ENCODE data around the gene SQSTM1. TPM values are rescaled to one million over a fixed set of nuclear protein-coding genes. Genes with fewer than 3 reads are reported as not detected.

Gene SQSTM1
- total RNA-seq, 1 experiment from 2014 or later, result 78.5 TPM

GRCh38 chr5:179824745-179825112 lies 4.0 kb downstream of the SQSTM1 start (continued):
- TF ChIP-seq NFYB (CRISPR knock-in tag; conservative IDR thresholded peaks at IDR 0.05; ENCODE audit: low read depth), result no peak
- no peak for TF ChIP-seq ZBTB21 (CRISPR knock-in tag; IDR thresholded peaks at IDR 0.05; ENCODE audit: borderline replicate concordance)
- no peak for TF ChIP-seq ZMAT4 (CRISPR knock-in tag; IDR thresholded peaks at IDR 0.05)
- TF ChIP-seq SMAD4 (CRISPR knock-in tag; IDR thresholded peaks at IDR 0.05), result no peak
- no peak for TF ChIP-seq FOXK1 (CRISPR knock-in tag; IDR thresholded peaks at IDR 0.05)
- TF ChIP-seq TEAD4 (CRISPR knock-in tag; IDR thresholded peaks at IDR 0.05), result no peak
- TF ChIP-seq, protein P1, sequence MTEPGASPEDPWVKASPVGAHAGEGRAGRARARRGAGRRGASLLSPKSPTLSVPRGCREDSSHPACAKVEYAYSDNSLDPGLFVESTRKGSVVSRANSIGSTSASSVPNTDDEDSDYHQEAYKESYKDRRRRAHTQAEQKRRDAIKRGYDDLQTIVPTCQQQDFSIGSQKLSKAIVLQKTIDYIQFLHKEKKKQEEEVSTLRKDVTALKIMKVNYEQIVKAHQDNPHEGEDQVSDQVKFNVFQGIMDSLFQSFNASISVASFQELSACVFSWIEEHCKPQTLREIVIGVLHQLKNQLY (CRISPR knock-in tag; IDR thresholded peaks at IDR 0.05), result no peak
- no peak for TF ChIP-seq CTCF (IDR thresholded peaks at IDR 0.05)
- TF ChIP-seq, protein P2, sequence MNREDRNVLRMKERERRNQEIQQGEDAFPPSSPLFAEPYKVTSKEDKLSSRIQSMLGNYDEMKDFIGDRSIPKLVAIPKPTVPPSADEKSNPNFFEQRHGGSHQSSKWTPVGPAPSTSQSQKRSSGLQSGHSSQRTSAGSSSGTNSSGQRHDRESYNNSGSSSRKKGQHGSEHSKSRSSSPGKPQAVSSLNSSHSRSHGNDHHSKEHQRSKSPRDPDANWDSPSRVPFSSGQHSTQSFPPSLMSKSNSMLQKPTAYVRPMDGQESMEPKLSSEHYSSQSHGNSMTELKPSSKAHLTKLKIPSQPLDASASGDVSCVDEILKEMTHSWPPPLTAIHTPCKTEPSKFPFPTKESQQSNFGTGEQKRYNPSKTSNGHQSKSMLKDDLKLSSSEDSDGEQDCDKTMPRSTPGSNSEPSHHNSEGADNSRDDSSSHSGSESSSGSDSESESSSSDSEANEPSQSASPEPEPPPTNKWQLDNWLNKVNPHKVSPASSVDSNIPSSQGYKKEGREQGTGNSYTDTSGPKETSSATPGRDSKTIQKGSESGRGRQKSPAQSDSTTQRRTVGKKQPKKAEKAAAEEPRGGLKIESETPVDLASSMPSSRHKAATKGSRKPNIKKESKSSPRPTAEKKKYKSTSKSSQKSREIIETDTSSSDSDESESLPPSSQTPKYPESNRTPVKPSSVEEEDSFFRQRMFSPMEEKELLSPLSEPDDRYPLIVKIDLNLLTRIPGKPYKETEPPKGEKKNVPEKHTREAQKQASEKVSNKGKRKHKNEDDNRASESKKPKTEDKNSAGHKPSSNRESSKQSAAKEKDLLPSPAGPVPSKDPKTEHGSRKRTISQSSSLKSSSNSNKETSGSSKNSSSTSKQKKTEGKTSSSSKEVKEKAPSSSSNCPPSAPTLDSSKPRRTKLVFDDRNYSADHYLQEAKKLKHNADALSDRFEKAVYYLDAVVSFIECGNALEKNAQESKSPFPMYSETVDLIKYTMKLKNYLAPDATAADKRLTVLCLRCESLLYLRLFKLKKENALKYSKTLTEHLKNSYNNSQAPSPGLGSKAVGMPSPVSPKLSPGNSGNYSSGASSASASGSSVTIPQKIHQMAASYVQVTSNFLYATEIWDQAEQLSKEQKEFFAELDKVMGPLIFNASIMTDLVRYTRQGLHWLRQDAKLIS (CRISPR knock-in tag; IDR thresholded peaks at IDR 0.05; ENCODE audit: borderline replicate concordance), result no peak
- no peak for TF ChIP-seq OVOL2 (CRISPR knock-in tag; IDR thresholded peaks at IDR 0.05; ENCODE audit: borderline replicate concordance)
- no peak for TF ChIP-seq IRF2 (CRISPR knock-in tag; IDR thresholded peaks at IDR 0.05; ENCODE audit: borderline replicate concordance, low read depth)

- TF ChIP-seq, protein P3, sequence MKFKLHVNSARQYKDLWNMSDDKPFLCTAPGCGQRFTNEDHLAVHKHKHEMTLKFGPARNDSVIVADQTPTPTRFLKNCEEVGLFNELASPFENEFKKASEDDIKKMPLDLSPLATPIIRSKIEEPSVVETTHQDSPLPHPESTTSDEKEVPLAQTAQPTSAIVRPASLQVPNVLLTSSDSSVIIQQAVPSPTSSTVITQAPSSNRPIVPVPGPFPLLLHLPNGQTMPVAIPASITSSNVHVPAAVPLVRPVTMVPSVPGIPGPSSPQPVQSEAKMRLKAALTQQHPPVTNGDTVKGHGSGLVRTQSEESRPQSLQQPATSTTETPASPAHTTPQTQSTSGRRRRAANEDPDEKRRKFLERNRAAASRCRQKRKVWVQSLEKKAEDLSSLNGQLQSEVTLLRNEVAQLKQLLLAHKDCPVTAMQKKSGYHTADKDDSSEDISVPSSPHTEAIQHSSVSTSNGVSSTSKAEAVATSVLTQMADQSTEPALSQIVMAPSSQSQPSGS (CRISPR knock-in tag; IDR thresholded peaks at IDR 0.05; ENCODE audit: borderline replicate concordance, low read depth), result no peak
- no peak for TF ChIP-seq ATF3 (CRISPR knock-in tag; conservative IDR thresholded peaks at IDR 0.05)
- TF ChIP-seq ZSCAN18 (CRISPR knock-in tag; IDR thresholded peaks at IDR 0.05), result no peak
- no peak for TF ChIP-seq ETV6 (CRISPR knock-in tag; IDR thresholded peaks at IDR 0.05)
- TF ChIP-seq, protein P4, sequence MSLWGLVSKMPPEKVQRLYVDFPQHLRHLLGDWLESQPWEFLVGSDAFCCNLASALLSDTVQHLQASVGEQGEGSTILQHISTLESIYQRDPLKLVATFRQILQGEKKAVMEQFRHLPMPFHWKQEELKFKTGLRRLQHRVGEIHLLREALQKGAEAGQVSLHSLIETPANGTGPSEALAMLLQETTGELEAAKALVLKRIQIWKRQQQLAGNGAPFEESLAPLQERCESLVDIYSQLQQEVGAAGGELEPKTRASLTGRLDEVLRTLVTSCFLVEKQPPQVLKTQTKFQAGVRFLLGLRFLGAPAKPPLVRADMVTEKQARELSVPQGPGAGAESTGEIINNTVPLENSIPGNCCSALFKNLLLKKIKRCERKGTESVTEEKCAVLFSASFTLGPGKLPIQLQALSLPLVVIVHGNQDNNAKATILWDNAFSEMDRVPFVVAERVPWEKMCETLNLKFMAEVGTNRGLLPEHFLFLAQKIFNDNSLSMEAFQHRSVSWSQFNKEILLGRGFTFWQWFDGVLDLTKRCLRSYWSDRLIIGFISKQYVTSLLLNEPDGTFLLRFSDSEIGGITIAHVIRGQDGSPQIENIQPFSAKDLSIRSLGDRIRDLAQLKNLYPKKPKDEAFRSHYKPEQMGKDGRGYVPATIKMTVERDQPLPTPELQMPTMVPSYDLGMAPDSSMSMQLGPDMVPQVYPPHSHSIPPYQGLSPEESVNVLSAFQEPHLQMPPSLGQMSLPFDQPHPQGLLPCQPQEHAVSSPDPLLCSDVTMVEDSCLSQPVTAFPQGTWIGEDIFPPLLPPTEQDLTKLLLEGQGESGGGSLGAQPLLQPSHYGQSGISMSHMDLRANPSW (CRISPR knock-in tag; conservative IDR thresholded peaks at IDR 0.05; ENCODE audit: low read depth), result no peak
- TF ChIP-seq, protein P5, sequence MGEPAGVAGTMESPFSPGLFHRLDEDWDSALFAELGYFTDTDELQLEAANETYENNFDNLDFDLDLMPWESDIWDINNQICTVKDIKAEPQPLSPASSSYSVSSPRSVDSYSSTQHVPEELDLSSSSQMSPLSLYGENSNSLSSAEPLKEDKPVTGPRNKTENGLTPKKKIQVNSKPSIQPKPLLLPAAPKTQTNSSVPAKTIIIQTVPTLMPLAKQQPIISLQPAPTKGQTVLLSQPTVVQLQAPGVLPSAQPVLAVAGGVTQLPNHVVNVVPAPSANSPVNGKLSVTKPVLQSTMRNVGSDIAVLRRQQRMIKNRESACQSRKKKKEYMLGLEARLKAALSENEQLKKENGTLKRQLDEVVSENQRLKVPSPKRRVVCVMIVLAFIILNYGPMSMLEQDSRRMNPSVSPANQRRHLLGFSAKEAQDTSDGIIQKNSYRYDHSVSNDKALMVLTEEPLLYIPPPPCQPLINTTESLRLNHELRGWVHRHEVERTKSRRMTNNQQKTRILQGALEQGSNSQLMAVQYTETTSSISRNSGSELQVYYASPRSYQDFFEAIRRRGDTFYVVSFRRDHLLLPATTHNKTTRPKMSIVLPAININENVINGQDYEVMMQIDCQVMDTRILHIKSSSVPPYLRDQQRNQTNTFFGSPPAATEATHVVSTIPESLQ (CRISPR knock-in tag; IDR thresholded peaks at IDR 0.05), result no peak
- TF ChIP-seq E2F4 (CRISPR knock-in tag; IDR thresholded peaks at IDR 0.05; ENCODE audit: borderline replicate concordance, low read depth), result no peak
- TF ChIP-seq NFYB (CRISPR knock-in tag; conservative IDR thresholded peaks at IDR 0.05; ENCODE audit: low read depth), result no peak
- CTCF ChIA-PET, result no interaction called here
- Mint-ChIP-seq H3K27ac (no peak overlapping the region), H3K4me1 (peaks cover 38% of the 10 kb centered on the region), H3K27me3 (ENCODE audit: low read depth) (no peaks in the 10 kb centered on the region), H3K4me3 (no peak overlapping the region), H3K9me3 (0 out of 2 replicates have a peak, but pooled peaks cover 4% of the 10 kb centered on the region), H3K36me3 (peaks cover 68% of the 10 kb centered on the region)
- POLR2A ChIA-PET, result no interaction called here
- ATAC-seq (no peak), DNase-seq (ENCODE audit: low spot score) (no peak)
These were observed 5.0 kb downstream of the SQSTM1 start for GRCh38 chr5:179825655-179826182.

Measured in WTC11 (cell line).